ENCODE data around the gene ATP1A2.

Gene ATP1A2

GRCh38 chr1:160085686-160086455 is 29.7 kb upstream of the ATP1A2 start:
- peak; percentile 30 for DNase-seq

GRCh38 chr1:160086456-160086892 is 29.1 kb upstream of the ATP1A2 start:
- DNase-seq = no peak

- DNase-seq = no peak
These were observed 28.4 kb upstream of the ATP1A2 start for GRCh38 chr1:160087118-160087662.

GRCh38 chr1:160089883-160090282 is 25.7 kb upstream of the ATP1A2 start:
- no peak for DNase-seq

GRCh38 chr1:160090760-160091159 is 24.8 kb upstream of the ATP1A2 start:
- no peak for DNase-seq

- no peak for DNase-seq
These were observed 23.8 kb upstream of the ATP1A2 start for GRCh38 chr1:160091666-160092223.

GRCh38 chr1:160092366-160093068 is 23.0 kb upstream of the ATP1A2 start:
- DNase-seq = no peak

GRCh38 chr1:160093069-160093395 is 22.5 kb upstream of the ATP1A2 start:
- DNase-seq = no peak

- no peak for DNase-seq
These were observed 21.8 kb upstream of the ATP1A2 start for GRCh38 chr1:160093624-160094290.

- DNase-seq = no peak
These were observed 21.3 kb upstream of the ATP1A2 start for GRCh38 chr1:160094291-160094625.

GRCh38 chr1:160094806-160095205 is 20.8 kb upstream of the ATP1A2 start:
- no peak for DNase-seq

GRCh38 chr1:160095382-160096105 is 20.0 kb upstream of the ATP1A2 start:
- DNase-seq = no peak

GRCh38 chr1:160096274-160097116 is 19.1 kb upstream of the ATP1A2 start:
- no peak for DNase-seq

GRCh38 chr1:160097151-160097910 is 18.2 kb upstream of the ATP1A2 start:
- no peak for DNase-seq

GRCh38 chr1:160097911-160098851 is 17.4 kb upstream of the ATP1A2 start, which contains the start of gene IGSF8:
Gene IGSF8 (minus strand): TSS chr1:160098619. CDS start chr1:160098472, 147 bp downstream.
- peak; percentile 96 for DNase-seq

- DNase-seq = peak; percentile 97
These were observed 16.6 kb upstream of the ATP1A2 start for GRCh38 chr1:160098852-160099561.

GRCh38 chr1:160099716-160100375 is 15.7 kb upstream of the ATP1A2 start:
- no peak for DNase-seq

GRCh38 chr1:160101037-160101716 is 14.4 kb upstream of the ATP1A2 start:
- peak; percentile 26 for DNase-seq

All from activated gamma-delta T cell (primary cell).